ENCODE results near the gene GTF3C4.
"Not testable (repeated sequence)": the region's sequence is repeated elsewhere in the genome, so short reads cannot be mapped to it uniquely, and the experiment has no call there.

The GTF3C4 gene

GRCh38 chr9:132702254-132702653 is 32.0 kb downstream of the GTF3C4 start:
- DNase-seq (ENCODE audit: low spot score) = no peak

GRCh38 chr9:132703336-132703735 is 33.1 kb downstream of the GTF3C4 start:
- no peak for DNase-seq (ENCODE audit: low spot score)

GRCh38 chr9:132708239-132708638 is 38.0 kb downstream of the GTF3C4 start:
- DNase-seq (ENCODE audit: low spot score) = no peak

DNA sequence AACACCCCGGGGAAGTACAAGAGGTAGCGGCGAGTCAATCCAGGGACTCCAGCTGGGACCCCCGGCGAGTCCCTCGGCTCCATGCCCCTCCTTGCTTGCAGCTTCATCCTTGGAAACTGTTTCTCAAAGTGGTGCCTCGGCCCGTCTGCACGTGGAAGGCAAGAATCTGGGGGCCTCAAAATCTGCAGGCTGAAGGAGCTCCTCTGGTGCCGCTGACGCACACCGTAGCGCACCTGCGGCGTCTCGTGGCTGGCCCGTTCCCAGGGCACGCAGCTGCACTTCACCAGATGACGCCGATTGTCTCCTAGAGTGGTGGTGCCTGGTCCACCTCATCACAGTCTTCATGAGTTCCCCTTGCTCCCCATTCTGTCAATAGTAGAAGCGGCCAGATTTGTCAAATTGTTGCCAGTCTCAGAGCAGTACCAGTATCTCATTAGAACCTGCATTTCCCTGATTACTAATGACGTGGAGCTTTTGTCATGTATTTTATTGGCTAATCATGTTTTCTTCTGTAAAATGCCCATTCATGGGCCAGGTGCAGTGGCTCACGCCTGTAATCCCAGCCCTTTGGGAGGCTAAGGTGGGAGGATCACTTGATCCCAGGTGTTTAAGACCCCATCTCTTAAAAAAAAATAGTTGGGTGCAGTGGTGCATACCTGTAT is 38.6 kb downstream of the GTF3C4 start:
- no peak for DNase-seq (ENCODE audit: low spot score)

- DNase-seq (ENCODE audit: low spot score) = no peak
These were observed 40.1 kb downstream of the GTF3C4 start for GRCh38 chr9:132710333-132710732.

GRCh38 chr9:132711152-132711551 is 40.9 kb downstream of the GTF3C4 start:
- DNase-seq (ENCODE audit: low spot score) = not testable (repeated sequence)

- no peak for DNase-seq (ENCODE audit: low spot score)
These were observed 41.6 kb downstream of the GTF3C4 start for GRCh38 chr9:132711846-132712245.

GRCh38 chr9:132712753-132713152 is 42.5 kb downstream of the GTF3C4 start:
- DNase-seq (ENCODE audit: low spot score) = no peak

GRCh38 chr9:132716007-132716406 is 45.7 kb downstream of the GTF3C4 start:
- DNase-seq (ENCODE audit: low spot score) = no peak

- no peak for DNase-seq (ENCODE audit: low spot score)
These were observed 47.2 kb downstream of the GTF3C4 start for GRCh38 chr9:132717326-132717945.

GRCh38 chr9:132718381-132718928 is 48.2 kb downstream of the GTF3C4 start:
- not testable (repeated sequence) for DNase-seq (ENCODE audit: low spot score)

DNA sequence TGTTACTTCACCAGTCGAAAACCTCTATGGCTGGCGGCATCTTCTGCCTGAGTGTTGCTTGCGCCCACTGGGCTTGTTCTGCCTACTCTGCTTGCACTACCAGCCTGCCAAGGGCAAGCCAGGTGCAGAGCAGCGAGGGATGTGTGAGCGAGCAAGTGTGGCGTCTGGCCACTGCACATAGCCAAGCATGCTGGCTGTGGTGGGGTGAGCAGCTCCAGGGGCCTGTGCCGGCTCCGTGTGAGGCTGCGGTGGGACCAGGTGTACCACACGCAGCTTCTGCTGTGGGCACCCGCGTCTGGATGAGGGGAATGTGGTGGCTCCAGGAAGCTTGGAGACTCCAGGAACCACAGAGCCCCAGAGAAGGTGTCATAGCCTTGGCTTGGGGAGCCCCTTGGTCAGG is 51.4 kb downstream of the GTF3C4 start:
- no peak for DNase-seq (ENCODE audit: low spot score)

- no peak for DNase-seq (ENCODE audit: low spot score)
These were observed 52.4 kb downstream of the GTF3C4 start for GRCh38 chr9:132722564-132723065.

DNA sequence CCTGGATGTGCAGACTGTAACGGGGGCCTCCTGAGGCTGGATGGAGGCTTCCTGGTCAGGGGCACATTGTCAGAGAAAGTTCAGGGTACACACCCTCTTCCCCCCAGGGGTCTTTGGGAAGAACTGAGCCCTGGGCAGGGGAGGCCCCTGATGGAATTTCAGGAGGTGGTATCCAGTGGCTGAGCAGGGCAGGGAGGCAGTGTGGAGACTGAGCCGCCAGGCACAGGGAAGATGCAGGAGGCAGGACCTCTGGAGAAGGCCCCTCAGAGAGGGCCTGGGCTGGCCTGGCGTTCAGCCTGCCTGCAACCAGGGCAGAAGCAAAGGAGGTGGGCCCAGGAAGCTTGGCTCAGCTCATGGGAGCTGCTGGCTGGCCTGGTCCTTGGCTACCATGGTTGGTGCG is 53.5 kb downstream of the GTF3C4 start:
- no peak for DNase-seq (ENCODE audit: low spot score)

DNA sequence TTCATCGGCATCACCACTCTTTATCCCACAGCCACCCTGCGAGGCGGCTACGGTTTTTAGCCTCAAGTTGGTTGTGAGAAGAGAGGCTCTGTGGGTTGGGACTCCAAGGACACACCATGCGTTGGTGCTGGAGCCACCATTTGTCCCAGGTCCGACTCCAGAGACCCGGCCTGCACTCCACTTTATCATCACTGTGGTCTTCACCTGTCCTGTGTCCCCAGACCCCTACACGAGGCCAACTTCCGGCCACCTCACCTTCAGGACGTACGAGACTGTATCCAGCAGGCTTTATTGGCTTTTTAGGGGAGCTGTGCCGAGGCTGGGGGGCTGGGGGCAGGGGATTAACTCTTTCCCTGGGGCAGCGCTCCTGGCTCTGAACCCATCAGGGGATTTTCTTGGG is 55.0 kb downstream of the GTF3C4 start:
- no peak for DNase-seq (ENCODE audit: low spot score)

GRCh38 chr9:132726576-132727130 is 56.4 kb downstream of the GTF3C4 start:
- DNase-seq (ENCODE audit: low spot score) = no peak

DNA sequence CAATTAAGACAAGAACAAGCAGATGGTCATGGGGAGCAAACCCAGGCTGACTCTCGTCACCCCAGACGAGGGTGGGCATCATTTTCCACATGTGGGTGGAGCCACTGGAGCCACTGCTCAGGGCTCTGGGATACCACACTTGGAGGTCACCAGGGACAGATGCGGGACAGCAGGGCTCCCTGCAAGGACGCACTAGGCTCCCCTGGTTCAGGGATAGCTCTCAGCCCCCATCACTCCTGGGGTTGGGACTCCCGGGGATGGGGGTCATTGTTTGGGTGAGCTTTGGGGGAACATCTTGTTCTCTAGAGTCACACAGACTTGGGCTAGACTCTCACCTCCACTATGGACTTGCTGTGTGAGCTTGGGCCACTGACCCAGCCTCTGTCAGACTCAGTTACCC is 57.8 kb downstream of the GTF3C4 start:
- no peak for DNase-seq (ENCODE audit: low spot score)

DNA sequence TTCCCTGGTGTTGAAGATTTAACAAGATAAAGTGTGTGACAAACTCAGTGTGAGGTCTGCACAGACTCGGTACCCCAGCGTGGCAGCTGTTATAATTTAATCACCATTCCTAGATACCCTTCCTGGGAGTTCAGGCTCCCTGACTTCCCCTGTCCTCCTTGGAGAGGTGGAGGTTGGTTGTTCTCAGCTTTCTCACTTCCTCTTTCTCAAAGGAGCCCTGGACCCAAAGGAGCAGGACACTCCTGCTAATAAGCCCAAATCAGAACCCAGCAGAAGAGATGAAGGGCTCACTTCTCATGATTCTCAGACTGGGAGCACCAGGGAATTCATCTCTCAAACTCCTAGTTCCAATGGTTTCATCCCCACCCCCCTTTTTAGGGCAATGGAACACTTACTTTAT is 58.2 kb downstream of the GTF3C4 start:
- DNase-seq (ENCODE audit: low spot score) = no peak

DNA sequence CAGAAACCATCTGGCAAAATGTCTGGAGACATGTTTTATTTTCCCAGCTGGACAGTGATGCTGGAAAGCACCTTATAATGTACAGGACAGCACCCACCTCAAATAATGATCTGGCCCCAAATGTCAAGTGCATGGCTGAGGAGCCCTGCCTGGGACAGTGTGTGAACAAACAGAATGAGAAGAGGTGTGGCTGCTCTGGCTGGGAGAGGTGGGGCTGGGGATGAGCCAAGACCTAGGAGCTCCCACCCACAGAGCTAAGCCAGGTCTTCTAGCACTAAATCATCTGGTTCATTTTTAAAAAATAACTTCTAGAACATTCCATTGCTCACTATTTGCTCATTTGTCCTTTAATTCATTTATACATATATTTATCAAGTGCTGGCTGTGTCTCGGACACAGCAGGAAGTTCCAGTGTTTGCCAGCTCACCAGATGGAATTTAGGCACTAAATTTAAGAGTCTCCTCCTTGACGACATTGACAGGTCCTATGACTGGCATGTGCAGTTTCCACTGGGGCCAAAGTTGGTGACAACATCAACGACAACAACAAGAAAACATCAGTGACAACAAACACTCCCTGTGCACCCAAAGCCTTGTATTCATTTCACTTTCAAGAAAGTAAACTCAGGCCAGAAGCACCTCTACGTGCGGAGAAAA is 59.1 kb downstream of the GTF3C4 start:
- no peak for DNase-seq (ENCODE audit: low spot score)

DNA sequence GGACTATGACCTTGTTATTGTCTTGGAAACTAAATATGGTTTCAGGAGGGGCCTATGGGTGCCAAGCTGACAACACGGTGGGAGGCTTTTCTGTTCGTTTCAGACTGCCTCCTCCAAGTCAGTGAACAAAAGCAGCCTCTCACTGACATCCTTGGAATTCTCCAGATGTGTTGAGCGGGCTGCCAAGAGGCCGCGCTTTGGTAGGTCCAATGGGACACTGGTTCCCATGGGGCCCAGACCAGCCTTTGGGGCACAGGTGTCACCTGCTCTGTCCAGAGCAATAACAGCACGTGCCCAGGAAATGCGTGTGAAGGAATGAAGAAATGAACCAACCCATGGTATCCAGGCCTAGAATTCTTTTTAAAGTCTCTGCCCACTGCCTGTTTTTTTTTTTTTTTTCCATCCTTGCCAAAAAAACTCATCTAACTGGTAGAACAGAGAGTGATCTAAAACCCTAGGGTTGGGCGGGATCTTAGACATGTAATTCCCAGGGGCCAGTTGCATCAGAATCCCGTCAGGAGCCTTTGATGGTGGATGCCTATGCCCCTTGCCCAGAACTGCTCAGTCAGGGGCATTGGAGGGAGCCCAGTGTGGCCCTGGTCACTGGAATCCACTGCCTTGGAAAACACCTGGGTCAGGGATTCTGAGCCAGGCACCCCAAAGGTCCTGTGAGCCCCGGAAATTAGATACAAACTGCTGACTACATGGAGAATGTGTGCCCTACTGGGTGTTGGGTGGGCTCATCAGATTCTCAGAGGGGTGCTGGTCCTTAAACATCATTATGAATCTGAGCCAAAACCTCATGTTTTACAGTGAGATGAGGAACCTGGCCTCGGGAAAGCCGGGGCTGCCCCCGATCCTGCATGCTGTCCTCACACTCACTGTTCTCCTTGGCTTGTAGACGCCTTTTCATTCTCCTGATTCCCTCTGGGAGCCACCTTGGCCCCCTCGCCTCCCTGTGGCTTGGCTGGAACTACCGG is 60.1 kb downstream of the GTF3C4 start:
- no peak for DNase-seq (ENCODE audit: low spot score)

GRCh38 chr9:132731230-132731629 is 61.0 kb downstream of the GTF3C4 start:
- no peak for DNase-seq (ENCODE audit: low spot score)
